ENCODE measurements around the gene KIAA1671. TPM values are rescaled to one million over a fixed set of nuclear protein-coding genes. Genes with fewer than 3 reads are reported as not detected.

Gene KIAA1671
- total RNA-seq, 4 donors from 2014 or later: 16.2 to 35.0 (median 21.7) TPM

DNA sequence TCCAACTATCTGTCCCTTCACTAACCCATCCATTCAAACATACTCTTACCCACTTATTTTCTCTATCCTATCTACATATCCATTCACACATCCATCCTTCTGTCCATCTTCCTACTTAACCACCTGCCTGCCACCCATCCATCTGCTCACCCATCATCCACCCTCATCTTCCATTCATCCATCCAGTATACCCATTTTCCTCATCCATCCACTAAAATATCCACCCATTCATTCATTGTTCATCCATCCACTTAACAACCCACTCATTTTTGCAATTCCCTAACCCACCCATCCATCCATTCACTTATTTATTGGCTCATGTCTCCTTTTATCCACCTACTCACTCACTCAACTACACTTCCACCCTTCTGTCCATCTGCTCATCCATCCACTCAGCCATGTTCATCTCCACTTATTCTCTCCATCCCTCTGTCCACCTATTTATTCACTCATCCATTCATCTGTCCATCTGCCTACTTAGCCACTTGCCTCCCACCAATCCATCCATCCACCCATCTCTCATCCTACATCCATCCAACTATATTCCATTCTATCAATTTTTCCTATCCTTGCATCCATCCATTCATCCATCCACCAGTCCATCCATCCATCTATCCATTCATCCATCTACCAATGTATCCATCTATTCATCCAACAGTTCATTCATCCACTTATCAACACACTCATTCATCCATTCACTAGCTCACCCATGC lies 16.6 kb upstream of the KIAA1671 start:
- H3K4me3 ChIP-seq: no peak overlapping the region
- in situ Hi-C loops (cut with MboI; ENCODE audit: low sequenced_read_pairs in 4 of 4) (loop anchor here in 1 of 4 donors (25.0 kb wide), 1 partner anchor 251 kb away; the partner anchor contains the start of gene CRYBB3), intact Hi-C loops (cut with DNase I; ENCODE audit: low total_unique reads) (loop anchor here (5.0 kb wide), 1 partner anchor 111 kb away; no protein-coding TSS in a partner anchor)

DNA sequence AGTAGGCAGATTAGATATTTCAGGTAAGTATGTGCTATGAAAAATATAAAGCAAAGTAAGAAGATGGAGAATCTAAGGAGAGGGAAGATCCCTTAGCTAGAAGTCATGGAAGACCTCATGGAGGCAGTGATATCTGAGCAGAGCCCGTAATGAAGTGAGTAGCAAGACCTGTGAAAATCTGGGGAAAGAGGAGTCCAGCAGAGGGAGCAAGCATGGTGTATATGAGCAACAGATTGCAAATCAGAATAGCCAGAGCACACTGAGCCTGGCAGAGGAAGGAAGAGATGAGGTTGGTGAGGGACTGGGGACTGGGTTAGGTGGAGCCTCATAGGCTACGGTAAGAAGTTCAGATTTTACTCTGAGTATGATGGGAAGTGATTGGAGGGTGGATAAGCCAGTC lies 15.4 kb upstream of the KIAA1671 start:
- no peak overlapping the region for H3K27ac ChIP-seq
- H3K36me3 ChIP-seq: no peaks in the 10 kb centered on the region
- no peaks in the 10 kb centered on the region for H3K9me3 ChIP-seq
- H3K4me1 ChIP-seq: no peaks in the 10 kb centered on the region
- DNase-seq: no peak
- ATAC-seq: no peak
- H3K27me3 ChIP-seq: no peaks in the 10 kb centered on the region
- intact Hi-C loops (cut with DNase I; ENCODE audit: low total_unique reads) (loop anchor here (5.0 kb wide), 1 partner anchor 110 kb away; no protein-coding TSS in a partner anchor), in situ Hi-C loops (cut with MboI; ENCODE audit: low sequenced_read_pairs in 4 of 4) (loop anchor here in 1 of 4 donors (25.0 kb wide), 1 partner anchor 250 kb away; the partner anchor contains the start of gene CRYBB3)
- H3K4me3 ChIP-seq: no peak overlapping the region
- TF ChIP-seq, protein P1, sequence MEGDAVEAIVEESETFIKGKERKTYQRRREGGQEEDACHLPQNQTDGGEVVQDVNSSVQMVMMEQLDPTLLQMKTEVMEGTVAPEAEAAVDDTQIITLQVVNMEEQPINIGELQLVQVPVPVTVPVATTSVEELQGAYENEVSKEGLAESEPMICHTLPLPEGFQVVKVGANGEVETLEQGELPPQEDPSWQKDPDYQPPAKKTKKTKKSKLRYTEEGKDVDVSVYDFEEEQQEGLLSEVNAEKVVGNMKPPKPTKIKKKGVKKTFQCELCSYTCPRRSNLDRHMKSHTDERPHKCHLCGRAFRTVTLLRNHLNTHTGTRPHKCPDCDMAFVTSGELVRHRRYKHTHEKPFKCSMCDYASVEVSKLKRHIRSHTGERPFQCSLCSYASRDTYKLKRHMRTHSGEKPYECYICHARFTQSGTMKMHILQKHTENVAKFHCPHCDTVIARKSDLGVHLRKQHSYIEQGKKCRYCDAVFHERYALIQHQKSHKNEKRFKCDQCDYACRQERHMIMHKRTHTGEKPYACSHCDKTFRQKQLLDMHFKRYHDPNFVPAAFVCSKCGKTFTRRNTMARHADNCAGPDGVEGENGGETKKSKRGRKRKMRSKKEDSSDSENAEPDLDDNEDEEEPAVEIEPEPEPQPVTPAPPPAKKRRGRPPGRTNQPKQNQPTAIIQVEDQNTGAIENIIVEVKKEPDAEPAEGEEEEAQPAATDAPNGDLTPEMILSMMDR (IDR thresholded peaks at IDR 0.05 in 4 of 5, conservative IDR thresholded peaks at IDR 0.05 in 1 of 5): no peak
- TF ChIP-seq POLR2A (IDR thresholded peaks at IDR 0.05): no peak

More for the DNA sequence above, 16.6 kb upstream of the KIAA1671 start:
- TF ChIP-seq, protein P1 (IDR thresholded peaks at IDR 0.05 in 4 of 5, conservative IDR thresholded peaks at IDR 0.05 in 1 of 5): no peak
- no peak for TF ChIP-seq POLR2A (IDR thresholded peaks at IDR 0.05)
- Histone ChIP-seq H3K27ac (no peak overlapping the region), H3K36me3 (no peaks in the 10 kb centered on the region), H3K4me1 (no peaks in the 10 kb centered on the region), H3K9me3 (no peaks in the 10 kb centered on the region), H3K27me3 (no peaks in the 10 kb centered on the region)
- ATAC-seq (no peak), DNase-seq (no peak)

DNA sequence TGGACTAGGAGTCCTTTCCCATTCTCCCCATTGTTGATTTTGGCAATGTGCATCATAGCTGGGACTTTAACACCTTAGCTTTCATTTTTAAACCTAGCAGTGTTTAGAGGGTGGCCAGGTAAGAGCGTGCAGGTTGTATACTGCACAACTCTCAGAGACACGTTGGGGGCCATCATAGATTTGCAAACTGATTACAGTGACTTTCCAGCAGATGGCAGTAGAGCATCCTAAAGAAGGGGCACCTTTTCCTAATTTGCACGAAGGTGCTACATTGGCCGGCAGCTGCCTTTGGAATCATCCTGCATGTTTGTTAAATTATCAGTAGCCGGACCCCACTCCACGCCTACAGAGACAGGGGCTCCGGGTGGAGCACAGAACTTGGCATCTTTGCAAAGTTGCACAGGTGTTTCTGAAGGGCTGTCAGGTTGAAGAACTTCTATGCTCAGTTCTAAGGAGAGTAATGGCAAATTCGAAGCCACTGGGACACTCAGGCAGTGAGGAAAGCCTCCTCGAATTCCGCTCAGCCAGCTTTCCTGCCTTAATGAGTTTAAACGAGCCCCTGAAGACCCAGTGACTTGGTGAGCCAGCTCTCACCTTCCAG lies 13.7 kb upstream of the KIAA1671 start:
- Histone ChIP-seq H3K36me3 (no peaks in the 10 kb centered on the region), H3K4me1 (no peaks in the 10 kb centered on the region), H3K4me3 (no peak overlapping the region), H3K27ac (no peak overlapping the region), H3K27me3 (no peaks in the 10 kb centered on the region), H3K9me3 (no peaks in the 10 kb centered on the region)
- no peak for DNase-seq
- ATAC-seq: peak; percentile 42 to 70
- intact Hi-C loops (cut with DNase I; ENCODE audit: low total_unique reads) (loop anchor here (5.0 kb wide), 1 partner anchor 108 kb away; no protein-coding TSS in a partner anchor), in situ Hi-C loops (cut with MboI; ENCODE audit: low sequenced_read_pairs in 4 of 4) (loop anchor here in 1 of 4 donors (25.0 kb wide), 1 partner anchor 248 kb away; the partner anchor contains the start of gene CRYBB3)
- TF ChIP-seq, protein P1 (IDR thresholded peaks at IDR 0.05 in 4 of 5, conservative IDR thresholded peaks at IDR 0.05 in 1 of 5): peak; percentile 47 to 71 (median 65)
- TF ChIP-seq POLR2A (IDR thresholded peaks at IDR 0.05): no peak

DNA sequence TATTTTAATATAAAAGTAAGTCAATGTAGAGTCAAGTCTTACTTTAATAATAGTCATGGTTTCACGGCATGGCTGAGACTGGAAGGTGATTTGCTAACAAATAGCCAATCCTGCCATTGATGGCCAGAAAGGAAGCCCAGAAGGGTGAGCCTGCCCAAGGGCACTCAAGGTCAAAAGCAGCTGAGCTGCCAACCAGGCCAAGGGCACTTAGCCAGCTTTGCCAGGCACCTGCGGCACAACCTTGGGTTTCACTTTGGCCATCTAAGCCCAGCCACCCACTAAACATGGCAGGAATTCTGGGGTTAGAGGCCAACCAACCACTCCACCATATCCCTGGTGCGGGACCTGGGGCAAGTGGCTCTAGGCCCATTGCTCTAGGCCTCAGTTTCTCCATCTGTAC lies 10.2 kb upstream of the KIAA1671 start:
- in situ Hi-C loops (cut with MboI; ENCODE audit: low sequenced_read_pairs in 4 of 4): loop anchor here in 1 of 4 donors (25.0 kb wide), 1 partner anchor 245 kb away; the partner anchor contains the start of gene CRYBB3
- no peaks in the 10 kb centered on the region for H3K9me3 ChIP-seq
- H3K4me3 ChIP-seq: no peak overlapping the region
- H3K27me3 ChIP-seq: no peaks in the 10 kb centered on the region
- TF ChIP-seq, protein P1 (IDR thresholded peaks at IDR 0.05 in 4 of 5, conservative IDR thresholded peaks at IDR 0.05 in 1 of 5): no peak
- TF ChIP-seq POLR2A (IDR thresholded peaks at IDR 0.05): no peak
- no peak for ATAC-seq
- no peaks in the 10 kb centered on the region for H3K36me3 ChIP-seq
- H3K27ac ChIP-seq: no peak overlapping the region
- no peak for DNase-seq
- intact Hi-C loops (cut with DNase I; ENCODE audit: low total_unique reads): no loop called here
- H3K4me1 ChIP-seq: no peaks in the 10 kb centered on the region
